ENCODE results near the gene TRMT11. TPM values are rescaled to one million over a fixed set of nuclear protein-coding genes. Genes with fewer than 3 reads are reported as not detected.

The TRMT11 gene
- total RNA-seq, 4 donors from 2014 or later = 13.3 to 49.7 (median 22.3) TPM

- H3K27me3 ChIP-seq = no peaks in the 10 kb centered on the region
- ATAC-seq = no peak
- whole genome bisulfite sequencing, 2 donors (ENCODE audit: low coverage in 1 of 2) = 78 to 91% methylated on average over 3 to 4 of the region's 4 CpGs
- peaks cover 0 to 8% (median 0%) of the 10 kb centered on the region in 3 donors for H3K9me3 ChIP-seq
- TF ChIP-seq, protein P1, sequence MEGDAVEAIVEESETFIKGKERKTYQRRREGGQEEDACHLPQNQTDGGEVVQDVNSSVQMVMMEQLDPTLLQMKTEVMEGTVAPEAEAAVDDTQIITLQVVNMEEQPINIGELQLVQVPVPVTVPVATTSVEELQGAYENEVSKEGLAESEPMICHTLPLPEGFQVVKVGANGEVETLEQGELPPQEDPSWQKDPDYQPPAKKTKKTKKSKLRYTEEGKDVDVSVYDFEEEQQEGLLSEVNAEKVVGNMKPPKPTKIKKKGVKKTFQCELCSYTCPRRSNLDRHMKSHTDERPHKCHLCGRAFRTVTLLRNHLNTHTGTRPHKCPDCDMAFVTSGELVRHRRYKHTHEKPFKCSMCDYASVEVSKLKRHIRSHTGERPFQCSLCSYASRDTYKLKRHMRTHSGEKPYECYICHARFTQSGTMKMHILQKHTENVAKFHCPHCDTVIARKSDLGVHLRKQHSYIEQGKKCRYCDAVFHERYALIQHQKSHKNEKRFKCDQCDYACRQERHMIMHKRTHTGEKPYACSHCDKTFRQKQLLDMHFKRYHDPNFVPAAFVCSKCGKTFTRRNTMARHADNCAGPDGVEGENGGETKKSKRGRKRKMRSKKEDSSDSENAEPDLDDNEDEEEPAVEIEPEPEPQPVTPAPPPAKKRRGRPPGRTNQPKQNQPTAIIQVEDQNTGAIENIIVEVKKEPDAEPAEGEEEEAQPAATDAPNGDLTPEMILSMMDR (IDR thresholded peaks at IDR 0.05) = no peak
- TF ChIP-seq POLR2AphosphoS5 (IDR thresholded peaks at IDR 0.05) (no peak), EP300 (IDR thresholded peaks at IDR 0.05) (no peak)
- no peaks in the 10 kb centered on the region for H3K4me1 ChIP-seq
- H3K27ac ChIP-seq = no peak overlapping the region
- H3K36me3 ChIP-seq = peaks cover 0 to 36% of the 10 kb centered on the region in 2 donors
- no peak overlapping the region for H3K4me3 ChIP-seq
Measured at GRCh38 chr6:126048635-126049034, 62.3 kb downstream of the TRMT11 start.

- Histone ChIP-seq H3K36me3 (peaks cover 0 to 32% of the 10 kb centered on the region in 2 donors), H3K4me1 (peaks cover 0 to 7% (median 0%) of the 10 kb centered on the region in 3 donors), H3K27me3 (no peaks in the 10 kb centered on the region), H3K27ac (no peak overlapping the region), H3K9me3 (no peaks in the 10 kb centered on the region), H3K4me3 (no peak overlapping the region)
- TF ChIP-seq POLR2A (IDR thresholded peaks at IDR 0.05) = no peak
- TF ChIP-seq EP300 (IDR thresholded peaks at IDR 0.05) = no peak
- ATAC-seq = no peak
- WGBS, 2 donors (ENCODE audit: low coverage in 1 of 2) = 93 to 100% methylated on average over 1 of the region's 1 CpG
Measured at GRCh38 chr6:126050795-126051194, 64.5 kb downstream of the TRMT11 start.

DNA sequence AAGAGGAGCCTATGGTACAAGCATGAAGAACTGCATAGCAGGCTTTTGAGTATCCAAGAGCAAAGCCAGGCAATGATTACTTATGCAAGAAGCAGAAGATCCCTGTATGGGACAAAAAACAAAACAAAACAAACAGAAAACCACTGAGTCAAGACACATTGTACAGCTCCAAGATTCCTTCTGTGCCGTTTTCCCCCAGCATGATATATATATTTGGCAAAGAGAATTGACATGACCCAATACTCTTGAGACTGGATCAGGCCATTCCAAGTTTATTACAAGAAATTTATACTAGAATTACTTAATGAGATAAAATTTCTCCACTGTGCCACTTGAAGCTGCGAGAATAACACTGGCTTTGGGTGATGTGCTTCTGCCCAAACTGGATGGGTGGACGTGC, 65.5 kb downstream of the TRMT11 start:
- Histone ChIP-seq H3K36me3 (peaks cover 0 to 32% of the 10 kb centered on the region in 2 donors), H3K27ac (no peak overlapping the region), H3K9me3 (no peaks in the 10 kb centered on the region), H3K27me3 (no peaks in the 10 kb centered on the region), H3K4me1 (peaks cover 0 to 7% (median 0%) of the 10 kb centered on the region in 3 donors), H3K4me3 (no peak overlapping the region)
- ATAC-seq = peak; percentile 19
- 63 to 72% methylated on average over 2 to 3 of the region's 3 CpGs for WGBS, 2 donors (ENCODE audit: low coverage in 1 of 2)
- TF ChIP-seq, protein P1 (IDR thresholded peaks at IDR 0.05) = no peak
- TF ChIP-seq EP300 (IDR thresholded peaks at IDR 0.05) (no peak), POLR2A (IDR thresholded peaks at IDR 0.05) (no peak), POLR2AphosphoS5 (IDR thresholded peaks at IDR 0.05) (no peak)

- 20 to 50% methylated on average over 1 of the region's 1 CpG for WGBS, 2 donors (ENCODE audit: low coverage in 1 of 2)
Measured at GRCh38 chr6:126052485-126052884, 66.1 kb downstream of the TRMT11 start.

GRCh38 chr6:126054258-126054702, 67.9 kb downstream of the TRMT11 start:
- H3K4me3 ChIP-seq = no peak overlapping the region
- no peak overlapping the region for H3K27ac ChIP-seq
- H3K9me3 ChIP-seq = no peaks in the 10 kb centered on the region
- peaks cover 0 to 10% of the 10 kb centered on the region in 2 donors for H3K36me3 ChIP-seq
- H3K27me3 ChIP-seq = no peaks in the 10 kb centered on the region
- whole genome bisulfite sequencing, 2 donors (ENCODE audit: low coverage in 1 of 2) = 45% methylated on average over 2 of the region's 4 CpGs; no CpG with 5 or more reads in 1 of the 2 donors
- peak; percentile 50 for ATAC-seq
- peaks cover 0 to 7% (median 0%) of the 10 kb centered on the region in 3 donors for H3K4me1 ChIP-seq
- TF ChIP-seq POLR2AphosphoS5 (IDR thresholded peaks at IDR 0.05) (no peak), POLR2A (IDR thresholded peaks at IDR 0.05) (no peak), EP300 (IDR thresholded peaks at IDR 0.05) (no peak)
- TF ChIP-seq, protein P1 (IDR thresholded peaks at IDR 0.05) = no peak

More at GRCh38 chr6:126052485-126052884, 66.1 kb downstream of the TRMT11 start:
- no peak for ATAC-seq
- H3K36me3 ChIP-seq = peaks cover 0 to 25% of the 10 kb centered on the region in 2 donors
- TF ChIP-seq POLR2A (IDR thresholded peaks at IDR 0.05) (no peak), POLR2AphosphoS5 (IDR thresholded peaks at IDR 0.05) (no peak), EP300 (IDR thresholded peaks at IDR 0.05) (no peak)
- TF ChIP-seq, protein P1 (IDR thresholded peaks at IDR 0.05) = no peak
- no peaks in the 10 kb centered on the region for H3K9me3 ChIP-seq
- H3K4me3 ChIP-seq = no peak overlapping the region
- H3K4me1 ChIP-seq = peaks cover 0 to 7% (median 0%) of the 10 kb centered on the region in 3 donors
- no peak overlapping the region for H3K27ac ChIP-seq
- H3K27me3 ChIP-seq = no peaks in the 10 kb centered on the region
